B cell (primary cell): ENCODE results near the gene PRR32.
"Not testable (repeated sequence)": the region's sequence is repeated elsewhere in the genome, so short reads cannot be mapped to it uniquely, and the experiment has no call there.

ENCODE experiments used
- CTCF ChIP-seq: fragments of 200-600 bp; IDR thresholded peaks from one replicate; pipeline ENCODE4 v1.8.0; 2022; ENCODE audit warnings: antibody characterized with exemption, mild to moderate bottlenecking
- EZH2 ChIP-seq: IDR thresholded peaks from 2 replicates; pipeline ENCODE4 v1.6.1; 2012; ENCODE audit warnings: borderline replicate concordance, low read depth, mild to moderate bottlenecking, moderate library complexity, low read length; ENCODE audit not compliant: insufficient read depth, poor library complexity, severe bottlenecking

GRCh38 chrX:126806784-126807183 lies 12.7 kb upstream of the PRR32 start:
- TF ChIP-seq CTCF, EZH2: not testable (repeated sequence)
